Sigmoid colon (tissue), 4 donors: ENCODE results near the gene CDK16.

Experiments used
- CTCF ChIP-seq, 4 experiments: fragments of 450-650 bp in 3 of 4; fragments of 200-600 bp in 1 of 4; IDR thresholded peaks; one replicate each; pipeline ENCODE4 v1.5.1; 2016 to 2019; ENCODE audit warnings: antibody characterized with exemption in 4 of 4, mild to moderate bottlenecking in 3 of 4, moderate library complexity in 2 of 4
- EP300 ChIP-seq, 4 donors: sonication (generic); formaldehyde crosslinking; IDR thresholded peaks; one replicate each; pipeline ENCODE4 v1.6.1; 2017; ENCODE audit warnings: antibody characterized with exemption in 4 of 4
- POLR2A ChIP-seq, 2 donors: fragments of 450-650 bp; IDR thresholded peaks; one replicate each; pipeline ENCODE4 v1.6.1; 2016; ENCODE audit warnings: antibody characterized with exemption in 2 of 2, mild to moderate bottlenecking in 2 of 2, moderate library complexity in 2 of 2
- POLR2AphosphoS5 ChIP-seq, 4 donors: sonication (generic); formaldehyde crosslinking; IDR thresholded peaks; one replicate each; pipeline ENCODE4 v1.6.1; 2017; ENCODE audit warnings: antibody characterized with exemption in 4 of 4

GRCh38 chrX:47169273-47169672 is 49.2 kb upstream of the CDK16 start:
- TF ChIP-seq POLR2A (IDR thresholded peaks at IDR 0.05) (no peak), CTCF (IDR thresholded peaks at IDR 0.05) (no peak), EP300 (IDR thresholded peaks at IDR 0.05) (no peak), POLR2AphosphoS5 (IDR thresholded peaks at IDR 0.05) (no peak)
